A673 (cell line): ENCODE results near the gene GPD2.

Source experiments
- EZH2 ChIP-seq: fragments of 200-600 bp; sonication (generic); IDR thresholded peaks from 2 replicates; pipeline ENCODE4 v1.6.1; 2017; ENCODE audit warnings: borderline replicate concordance, low read depth, mild to moderate bottlenecking, mixed read lengths, antibody characterized with exemption, low read length; ENCODE audit not compliant: poor library complexity, severe bottlenecking
- TF ChIP-seq, protein P1 (sequence below): fragments of 300-800, 200-600 bp; sonication (generic); conservative IDR thresholded peaks from 2 replicates; pipeline ENCODE4 v1.5.1; 2017; ENCODE audit warnings: low read depth, mild to moderate bottlenecking, antibody characterized with exemption, low read length, moderate library complexity, mixed read lengths

DNA sequence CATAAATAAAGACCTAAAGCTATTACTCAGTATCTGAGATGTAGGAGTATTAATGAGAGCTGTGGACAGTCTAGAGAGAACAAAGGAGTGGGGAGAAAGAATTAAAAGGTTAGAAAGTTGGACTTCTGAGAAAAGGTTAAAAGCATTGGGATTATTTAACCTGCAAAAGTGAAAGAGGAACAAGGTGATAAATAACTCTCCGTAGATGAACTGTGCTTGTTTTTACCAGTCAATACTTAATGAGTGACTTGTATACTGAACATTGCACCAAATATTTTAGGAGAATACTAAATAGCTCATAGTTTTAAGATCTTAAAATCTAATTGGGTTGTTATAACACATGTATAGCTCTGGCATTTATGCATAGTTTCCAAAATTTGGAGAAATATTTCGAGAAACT lies 137.5 kb downstream of the GPD2 start:
- no peak for TF ChIP-seq EZH2
- TF ChIP-seq, protein P1, sequence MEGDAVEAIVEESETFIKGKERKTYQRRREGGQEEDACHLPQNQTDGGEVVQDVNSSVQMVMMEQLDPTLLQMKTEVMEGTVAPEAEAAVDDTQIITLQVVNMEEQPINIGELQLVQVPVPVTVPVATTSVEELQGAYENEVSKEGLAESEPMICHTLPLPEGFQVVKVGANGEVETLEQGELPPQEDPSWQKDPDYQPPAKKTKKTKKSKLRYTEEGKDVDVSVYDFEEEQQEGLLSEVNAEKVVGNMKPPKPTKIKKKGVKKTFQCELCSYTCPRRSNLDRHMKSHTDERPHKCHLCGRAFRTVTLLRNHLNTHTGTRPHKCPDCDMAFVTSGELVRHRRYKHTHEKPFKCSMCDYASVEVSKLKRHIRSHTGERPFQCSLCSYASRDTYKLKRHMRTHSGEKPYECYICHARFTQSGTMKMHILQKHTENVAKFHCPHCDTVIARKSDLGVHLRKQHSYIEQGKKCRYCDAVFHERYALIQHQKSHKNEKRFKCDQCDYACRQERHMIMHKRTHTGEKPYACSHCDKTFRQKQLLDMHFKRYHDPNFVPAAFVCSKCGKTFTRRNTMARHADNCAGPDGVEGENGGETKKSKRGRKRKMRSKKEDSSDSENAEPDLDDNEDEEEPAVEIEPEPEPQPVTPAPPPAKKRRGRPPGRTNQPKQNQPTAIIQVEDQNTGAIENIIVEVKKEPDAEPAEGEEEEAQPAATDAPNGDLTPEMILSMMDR: no peak
